ENCODE measurements around the gene RPUSD3. TPM values are rescaled to one million over a fixed set of nuclear protein-coding genes. Genes with fewer than 3 reads are reported as not detected.

Gene RPUSD3
- total RNA-seq, 1 donor from 2014 or later, result 30.7 TPM

GRCh38 chr3:9825451-9826040, 18.3 kb downstream of the RPUSD3 start:
- no peak for DNase-seq (ENCODE audit: low spot score in 2 of 2)
- no peaks in the 10 kb centered on the region for H3K4me1 ChIP-seq
- no peak overlapping the region for H3K27ac ChIP-seq
- H3K36me3 ChIP-seq, result peaks cover 11 to 26% of the 10 kb centered on the region in 2 donors
- H3K27me3 ChIP-seq, result no peaks in the 10 kb centered on the region
- H3K4me3 ChIP-seq, result no peak overlapping the region
- TF ChIP-seq, protein P1, sequence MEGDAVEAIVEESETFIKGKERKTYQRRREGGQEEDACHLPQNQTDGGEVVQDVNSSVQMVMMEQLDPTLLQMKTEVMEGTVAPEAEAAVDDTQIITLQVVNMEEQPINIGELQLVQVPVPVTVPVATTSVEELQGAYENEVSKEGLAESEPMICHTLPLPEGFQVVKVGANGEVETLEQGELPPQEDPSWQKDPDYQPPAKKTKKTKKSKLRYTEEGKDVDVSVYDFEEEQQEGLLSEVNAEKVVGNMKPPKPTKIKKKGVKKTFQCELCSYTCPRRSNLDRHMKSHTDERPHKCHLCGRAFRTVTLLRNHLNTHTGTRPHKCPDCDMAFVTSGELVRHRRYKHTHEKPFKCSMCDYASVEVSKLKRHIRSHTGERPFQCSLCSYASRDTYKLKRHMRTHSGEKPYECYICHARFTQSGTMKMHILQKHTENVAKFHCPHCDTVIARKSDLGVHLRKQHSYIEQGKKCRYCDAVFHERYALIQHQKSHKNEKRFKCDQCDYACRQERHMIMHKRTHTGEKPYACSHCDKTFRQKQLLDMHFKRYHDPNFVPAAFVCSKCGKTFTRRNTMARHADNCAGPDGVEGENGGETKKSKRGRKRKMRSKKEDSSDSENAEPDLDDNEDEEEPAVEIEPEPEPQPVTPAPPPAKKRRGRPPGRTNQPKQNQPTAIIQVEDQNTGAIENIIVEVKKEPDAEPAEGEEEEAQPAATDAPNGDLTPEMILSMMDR (IDR thresholded peaks at IDR 0.05), result no peak
- intact Hi-C loops (cut with DNase I), result no loop called here
- H3K9me3 ChIP-seq, result no peaks in the 10 kb centered on the region

DNA sequence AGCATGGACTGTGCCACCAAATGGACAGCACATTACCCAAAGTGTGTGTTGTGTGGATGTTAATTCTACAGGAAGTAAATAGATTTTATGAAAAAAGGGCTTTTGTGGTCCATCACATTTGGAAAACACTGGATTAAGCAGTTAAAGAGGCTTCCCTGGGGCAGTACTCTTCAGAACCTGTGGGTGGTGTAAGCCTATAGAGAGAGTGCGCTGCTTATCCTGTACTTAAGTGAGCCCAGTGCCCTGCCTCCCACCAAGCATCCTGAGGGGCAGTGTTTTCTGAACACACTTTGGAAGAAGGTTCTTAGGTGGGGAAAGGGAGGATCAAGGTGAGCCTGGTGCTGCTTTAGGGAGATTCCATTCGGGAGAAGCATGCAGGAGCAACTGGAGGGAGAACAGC, 22.9 kb downstream of the RPUSD3 start:
- TF ChIP-seq, protein P1 (IDR thresholded peaks at IDR 0.05), result no peak
- intact Hi-C loops (cut with DNase I), result no loop called here

DNA sequence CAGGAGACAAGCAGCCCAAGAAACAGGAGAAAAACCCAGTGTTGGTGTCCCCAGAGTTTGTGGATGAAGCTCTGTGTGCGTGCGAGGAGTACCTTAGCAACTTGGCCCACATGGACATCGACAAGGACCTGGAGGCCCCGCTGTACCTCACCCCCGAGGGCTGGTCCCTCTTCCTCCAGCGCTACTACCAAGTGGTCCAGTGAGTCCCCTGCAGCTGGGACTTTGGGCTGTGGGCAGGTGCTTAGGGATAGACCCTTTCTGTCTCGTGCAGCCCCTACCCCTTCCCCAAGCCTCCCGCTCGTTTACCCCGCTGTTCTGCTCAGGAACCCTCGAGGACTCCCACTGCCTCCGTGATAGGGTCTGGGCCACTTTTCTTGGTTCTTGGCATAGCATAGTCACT, 23.3 kb downstream of the RPUSD3 start:
- Histone ChIP-seq H3K27me3 (no peaks in the 10 kb centered on the region), H3K9me3 (no peaks in the 10 kb centered on the region), H3K4me3 (no peak overlapping the region), H3K36me3 (peaks cover 9 to 16% of the 10 kb centered on the region in 2 donors), H3K4me1 (no peaks in the 10 kb centered on the region), H3K27ac (no peak overlapping the region)
- intact Hi-C loops (cut with DNase I), result no loop called here
- no peak for DNase-seq (ENCODE audit: low spot score in 2 of 2)
- TF ChIP-seq, protein P1 (IDR thresholded peaks at IDR 0.05), result no peak

More for the DNA sequence above, 22.9 kb downstream of the RPUSD3 start:
- H3K36me3 ChIP-seq, result peaks cover 9 to 12% of the 10 kb centered on the region in 2 donors
- DNase-seq (ENCODE audit: low spot score in 2 of 2), result no peak
- H3K27me3 ChIP-seq, result no peaks in the 10 kb centered on the region
- no peak overlapping the region for H3K4me3 ChIP-seq
- no peaks in the 10 kb centered on the region for H3K9me3 ChIP-seq
- H3K4me1 ChIP-seq, result no peaks in the 10 kb centered on the region
- H3K27ac ChIP-seq, result no peak overlapping the region

- TF ChIP-seq, protein P1 (IDR thresholded peaks at IDR 0.05), result no peak
- Histone ChIP-seq H3K9me3 (no peaks in the 10 kb centered on the region), H3K36me3 (peaks cover 9 to 16% of the 10 kb centered on the region in 2 donors), H3K4me3 (no peak overlapping the region), H3K27me3 (no peaks in the 10 kb centered on the region), H3K27ac (no peak overlapping the region), H3K4me1 (no peaks in the 10 kb centered on the region)
- intact Hi-C loops (cut with DNase I), result no loop called here
- DNase-seq (ENCODE audit: low spot score in 2 of 2), result no peak
Measured at GRCh38 chr3:9818666-9819335, 25.0 kb downstream of the RPUSD3 start.

- Histone ChIP-seq H3K9me3 (no peaks in the 10 kb centered on the region), H3K4me3 (no peak overlapping the region), H3K27ac (no peak overlapping the region), H3K27me3 (no peaks in the 10 kb centered on the region), H3K4me1 (no peaks in the 10 kb centered on the region), H3K36me3 (peaks cover 9 to 16% of the 10 kb centered on the region in 2 donors)
- TF ChIP-seq, protein P1 (IDR thresholded peaks at IDR 0.05), result no peak
- no peak for DNase-seq (ENCODE audit: low spot score in 2 of 2)
- intact Hi-C loops (cut with DNase I), result no loop called here
Measured at GRCh38 chr3:9817436-9817835, 26.4 kb downstream of the RPUSD3 start.

All from ascending aorta (tissue), 2 donors.